Right atrium auricular region (tissue), 2 donors: ENCODE measurements around the gene COG1. TPM values are rescaled to one million over a fixed set of nuclear protein-coding genes. Genes with fewer than 3 reads are reported as not detected.
A peak's percentile ranks its signal among the peaks of the same experiment; 100 is the strongest.

ENCODE experiments used
- DNase-seq: peaks from one replicate; pipeline ENCODE4 v3.0.0-alpha.2; 2019; ENCODE audit warnings: low spot score
- H3K27ac ChIP-seq, 2 donors: fragments of 200-600 bp; sonication (generic); 1 replicate in 1 of 2; 2 replicates in 1 of 2; pipeline ENCODE4 v1.5.1; 2016 to 2019
- H3K27me3 ChIP-seq, 2 donors: fragments of 200-600 bp; sonication (generic); one replicate each; pipeline versions ENCODE4 v1.5.1 to v1.6.0; 2017 to 2019
- H3K36me3 ChIP-seq: fragments of 200-600 bp; sonication (generic); one replicate; pipeline ENCODE4 v1.5.1; 2016
- H3K4me1 ChIP-seq, 2 donors: fragments of 200-600 bp; sonication (generic); one replicate each; pipeline versions ENCODE4 v1.5.1 to v1.6.0; 2017 to 2019
- H3K4me3 ChIP-seq, 2 donors: fragments of 200-600 bp; sonication (generic); 1 replicate in 1 of 2; 2 replicates in 1 of 2; pipeline ENCODE4 v1.5.1; 2017 to 2019; ENCODE audit warnings: mild to moderate bottlenecking in 1 of 2, moderate library complexity in 1 of 2
- H3K9me3 ChIP-seq, 2 donors: fragments of 200-600 bp; sonication (generic); one replicate each; pipeline ENCODE4 v1.5.1; 2019
- CTCF ChIP-seq, 2 donors: fragments of 200-600 bp; sonication (generic); IDR thresholded peaks; one replicate each; pipeline ENCODE4 v1.5.1; 2019; ENCODE audit warnings: antibody characterized with exemption in 2 of 2
- total RNA-seq, 2 donors: library from RNA; depleted of rRNA; stranded (reverse); fragments of >200 nt; gene quantifications; one replicate each; pipeline ENCODE4 v1.1.0, GENCODE V29; 2016

The COG1 gene
- total RNA-seq, 2 donors from 2014 or later, result 17.3 to 21.3 TPM

DNA sequence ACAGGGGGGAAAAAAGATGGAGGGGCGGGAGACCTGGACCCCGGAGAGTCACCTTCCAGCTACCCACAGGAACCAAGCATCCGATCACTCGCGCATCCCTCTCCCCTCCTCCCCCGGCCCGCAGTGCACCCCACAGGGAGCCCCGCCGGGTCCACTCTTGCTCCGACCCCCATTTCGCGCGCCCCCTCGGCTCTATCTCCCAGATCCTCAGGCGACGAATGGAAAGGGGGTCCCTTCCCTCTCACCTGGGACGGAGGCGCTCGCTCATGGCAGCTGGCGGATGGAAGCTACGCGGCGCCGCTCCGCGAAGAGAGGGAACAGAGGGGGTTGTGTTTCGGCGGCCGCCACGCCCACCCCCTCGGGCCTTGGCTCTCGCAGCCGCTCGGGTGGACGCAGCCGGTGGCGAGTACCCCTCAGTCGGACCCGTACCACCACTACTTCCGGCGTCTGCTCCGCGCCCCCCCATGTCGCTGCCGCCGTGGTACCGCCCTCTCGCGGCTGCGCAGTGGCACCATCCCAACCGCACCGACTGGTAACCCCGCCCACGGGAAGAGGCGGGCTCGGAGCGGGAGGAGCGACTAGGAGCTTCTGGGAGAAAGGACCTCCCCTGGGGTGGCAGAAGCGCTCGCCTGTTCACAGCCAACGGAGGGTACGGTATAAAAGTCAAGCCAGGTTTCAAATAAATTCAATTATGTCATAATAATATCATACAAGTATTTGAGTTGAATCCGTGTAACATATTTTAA lies 39.2 kb downstream of the COG1 start:
- H3K27ac ChIP-seq, result peak overlapping the region; percentile 90 to 94
- peaks cover 18% of the 10 kb centered on the region for H3K36me3 ChIP-seq
- peak overlapping the region; percentile 99 to 100 for H3K4me3 ChIP-seq
- H3K27me3 ChIP-seq, result no peaks in the 10 kb centered on the region
- peaks cover 0 to 51% of the 10 kb centered on the region in 2 donors for H3K4me1 ChIP-seq
- TF ChIP-seq CTCF (IDR thresholded peaks at IDR 0.05), result peak in 1 of 2 donors; percentile 41
- peak; percentile 93 for DNase-seq
- no peaks in the 10 kb centered on the region for H3K9me3 ChIP-seq

DNA sequence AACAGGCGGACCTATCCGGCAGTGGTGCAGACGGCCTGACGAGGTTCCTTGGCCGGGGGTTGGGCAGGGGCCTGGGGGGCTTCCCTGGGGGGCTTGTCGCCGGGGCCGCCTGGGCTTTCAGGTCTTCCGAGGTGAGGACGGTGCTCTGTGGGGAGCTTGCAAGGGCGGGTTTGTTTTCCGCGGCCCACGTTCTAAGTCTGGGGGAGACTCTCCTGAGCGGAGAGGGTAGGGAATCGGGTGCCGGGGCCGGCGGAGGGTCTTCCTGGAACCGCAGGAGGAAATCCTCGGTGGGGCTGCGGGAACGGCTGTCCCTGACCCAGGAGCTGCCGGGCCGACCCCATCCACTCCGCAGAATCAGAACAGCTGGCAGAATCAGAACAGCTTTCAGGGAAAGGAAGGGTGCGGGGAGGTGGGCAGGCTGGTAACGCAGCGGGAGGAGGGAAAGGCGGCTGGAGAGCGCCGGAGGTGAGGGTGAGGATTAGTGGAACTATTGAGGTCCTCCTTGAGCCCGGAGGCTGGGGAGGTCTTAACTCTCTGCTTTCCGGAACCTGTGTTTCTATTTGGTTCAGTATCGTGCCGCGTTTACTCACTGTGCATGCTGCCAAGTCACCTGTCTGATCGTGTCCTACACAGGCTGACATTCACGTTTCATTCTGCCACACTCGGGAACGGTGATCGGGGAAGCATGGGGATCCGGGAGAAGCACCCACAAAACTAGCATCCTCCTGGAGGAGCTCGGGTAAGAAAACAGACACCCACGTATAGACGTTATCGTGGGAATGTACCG lies 39.9 kb downstream of the COG1 start:
- TF ChIP-seq CTCF (IDR thresholded peaks at IDR 0.05), result no peak
- Histone ChIP-seq H3K36me3 (peaks cover 20% of the 10 kb centered on the region), H3K27ac (peak overlapping the region; percentile 90 to 94), H3K4me1 (peaks cover 0 to 52% of the 10 kb centered on the region in 2 donors), H3K9me3 (no peaks in the 10 kb centered on the region), H3K4me3 (peak overlapping the region; percentile 99 to 100), H3K27me3 (no peaks in the 10 kb centered on the region)
- DNase-seq, result no peak

GRCh38 chr17:73234736-73235135 lies 41.9 kb downstream of the COG1 start:
- Histone ChIP-seq H3K27me3 (no peaks in the 10 kb centered on the region), H3K9me3 (no peaks in the 10 kb centered on the region), H3K27ac (no peak overlapping the region), H3K4me1 (peaks cover 0 to 43% of the 10 kb centered on the region in 2 donors), H3K36me3 (peaks cover 20% of the 10 kb centered on the region), H3K4me3 (no peak overlapping the region)
- no peak for TF ChIP-seq CTCF (IDR thresholded peaks at IDR 0.05)
- no peak for DNase-seq

DNA sequence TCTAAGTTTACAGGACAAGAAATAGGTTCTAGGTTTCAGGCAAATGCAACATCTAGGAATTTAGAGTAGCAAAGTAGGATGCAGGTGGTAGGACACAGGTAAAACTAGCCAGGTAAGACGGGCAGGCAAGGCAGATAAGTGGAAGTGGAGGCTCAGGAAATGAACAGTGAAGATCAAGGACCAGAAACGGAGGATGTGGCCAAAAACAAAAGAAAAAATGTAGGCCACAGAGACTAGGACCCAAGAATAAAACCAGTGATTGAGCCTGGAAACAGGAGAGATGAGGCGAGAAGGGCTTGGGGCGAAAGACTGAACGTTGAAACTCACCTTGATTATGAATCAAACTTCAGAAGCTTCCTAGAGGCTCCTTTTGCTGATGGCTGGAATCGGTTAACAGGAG lies 44.9 kb downstream of the COG1 start:
- no peak for TF ChIP-seq CTCF (IDR thresholded peaks at IDR 0.05)
- peaks cover 24% of the 10 kb centered on the region for H3K36me3 ChIP-seq
- no peaks in the 10 kb centered on the region for H3K9me3 ChIP-seq
- peaks cover 0 to 27% of the 10 kb centered on the region in 2 donors for H3K4me1 ChIP-seq
- DNase-seq, result no peak
- no peak overlapping the region for H3K4me3 ChIP-seq
- H3K27ac ChIP-seq, result no peak overlapping the region
- no peaks in the 10 kb centered on the region for H3K27me3 ChIP-seq

- TF ChIP-seq CTCF (IDR thresholded peaks at IDR 0.05), result no peak
- no peaks in the 10 kb centered on the region for H3K27me3 ChIP-seq
- H3K4me3 ChIP-seq, result no peak overlapping the region
- no peaks in the 10 kb centered on the region for H3K9me3 ChIP-seq
- no peak overlapping the region for H3K27ac ChIP-seq
- peaks cover 41% of the 10 kb centered on the region for H3K36me3 ChIP-seq
- H3K4me1 ChIP-seq, result peaks cover 0 to 16% of the 10 kb centered on the region in 2 donors
- DNase-seq, result no peak
Measured at GRCh38 chr17:73240561-73240960, 47.7 kb downstream of the COG1 start.
